OCI-LY7 (cell line): Measurements from ENCODE around the gene TCF12.

Source experiments
- CTCF ChIP-seq: fragments of 200-600 bp; sonication (generic); conservative IDR thresholded peaks from 2 replicates; pipeline ENCODE4 v1.5.1; 2014; ENCODE audit warnings: mild to moderate bottlenecking, antibody characterized with exemption, low read length, moderate library complexity, mixed read lengths
- EZH2phosphoT487 ChIP-seq: fragments of 200-600 bp; sonication (generic); IDR thresholded peaks from 2 replicates; pipeline ENCODE4 v1.6.1; 2018; ENCODE audit warnings: low read depth, borderline replicate concordance, mild to moderate bottlenecking, mixed run types, antibody characterized with exemption, low read length, moderate library complexity, mixed read lengths

- TF ChIP-seq CTCF (no peak), EZH2phosphoT487 (no peak)
Observed at GRCh38 chr15:57290187-57290586, 371.7 kb downstream of the TCF12 start.
